Measurements from ENCODE around the gene SORBS1. TPM values are rescaled to one million over a fixed set of nuclear protein-coding genes. Genes with fewer than 3 reads are reported as not detected.

SORBS1 gene
- total and polyA plus RNA-seq, 9 of the 15 experiments (the other 6 are each of a cell fraction or from before 2014, with no cell fraction given) = 2.0 to 13.3 (median 6.5) TPM

GRCh38 chr10:95330966-95331453 lies 230.2 kb downstream of the SORBS1 start:
- Histone ChIP-seq H3K36me3 (ENCODE audit: control insufficient read depth, insufficient read depth, low read length) (no peaks in the 10 kb centered on the region), H3K27me3 (ENCODE audit: control insufficient read depth in 2 of 2, insufficient read depth in 2 of 2, low read length in 2 of 2) (no peaks in the 10 kb centered on the region), H3K4me1 (replicated peaks in 1 of 2; ENCODE audit: control insufficient read depth in 2 of 2, insufficient read depth in 2 of 2, low read length in 2 of 2) (peaks cover 4 to 14% of the 10 kb centered on the region in 2 experiments; a peak in 3 of 5 replicates), H3K9me1 (ENCODE audit: control insufficient read depth, insufficient read depth, low read length) (no peaks in the 10 kb centered on the region), H3K27ac (ENCODE audit: extremely low read depth, low read depth, low read length) (no peak overlapping the region), H3K9me3 (replicated peaks; ENCODE audit: control insufficient read depth, insufficient read depth, low read depth, low read length) (no peaks in the 10 kb centered on the region), H2AFZ (ENCODE audit: low read depth, low read length) (no peak overlapping the region), H3K9ac (ENCODE audit: insufficient read depth in 1 of 2, low read depth in 2 of 2, low read length in 2 of 2) (no peak overlapping the region), H3K4me3 (no peak overlapping the region), H3K4me2 (ENCODE audit: insufficient read depth, low read length) (no peak overlapping the region), H3K79me2 (ENCODE audit: control insufficient read depth, insufficient read depth, low read length) (no peaks in the 10 kb centered on the region), H4K20me1 (replicated peaks; ENCODE audit: control insufficient read depth, insufficient read depth, low read length) (no peaks in the 10 kb centered on the region)
- no peak for ATAC-seq
- in situ Hi-C loops (cut with MboI) (no loop called here), intact Hi-C loops (cut with micrococcal nuclease) (no loop called here)
- no peak for DNase-seq (ENCODE audit: extremely low read depth in 1 of 4, low spot score in 3 of 4)
- FAIRE-seq = no peak
- no TSS peak for BruUV-seq (replicated peaks)
- 71% methylated on average over 1 of the region's 1 CpG for WGBS (ENCODE audit: insufficient coverage, low coverage, missing lambda C conversion rate)
- ChIA-PET POLR2A (interaction anchor here (0.6 kb wide), 1 partner anchor 50 kb away, joined by 3 read pairs; no protein-coding TSS in a partner anchor), CTCF (ENCODE audit: low intra/inter-chr PET ratio) (no interaction called here)
- TF ChIP-seq ZNF140 (CRISPR knock-in tag; IDR thresholded peaks at IDR 0.05) (no peak), ELF4 (CRISPR knock-in tag; IDR thresholded peaks at IDR 0.05) (no peak), SAP30 (IDR thresholded peaks at IDR 0.05; ENCODE audit: borderline replicate concordance, insufficient read depth, low read depth, low read length, poor library complexity, severe bottlenecking) (no peak)

- ChIA-PET POLR2A (no interaction called here), CTCF (ENCODE audit: low intra/inter-chr PET ratio) (no interaction called here)
- FAIRE-seq (no peak), DNase-seq (ENCODE audit: extremely low read depth in 1 of 4, low spot score in 3 of 4) (no peak), ATAC-seq (no peak)
- Histone ChIP-seq H3K27ac (ENCODE audit: extremely low read depth, low read depth, low read length) (no peak overlapping the region), H3K9ac (ENCODE audit: insufficient read depth in 1 of 2, low read depth in 2 of 2, low read length in 2 of 2) (no peak overlapping the region), H3K9me1 (ENCODE audit: control insufficient read depth, insufficient read depth, low read length) (peaks cover 2% of the 10 kb centered on the region), H3K27me3 (ENCODE audit: control insufficient read depth in 2 of 2, insufficient read depth in 2 of 2, low read length in 2 of 2) (no peaks in the 10 kb centered on the region), H2AFZ (ENCODE audit: low read depth, low read length) (no peak overlapping the region), H3K79me2 (ENCODE audit: control insufficient read depth, insufficient read depth, low read length) (no peaks in the 10 kb centered on the region), H3K4me2 (ENCODE audit: insufficient read depth, low read length) (no peak overlapping the region), H4K20me1 (replicated peaks; ENCODE audit: control insufficient read depth, insufficient read depth, low read length) (no peaks in the 10 kb centered on the region), H3K9me3 (replicated peaks; ENCODE audit: control insufficient read depth, insufficient read depth, low read depth, low read length) (no peaks in the 10 kb centered on the region), H3K36me3 (ENCODE audit: control insufficient read depth, insufficient read depth, low read length) (no peaks in the 10 kb centered on the region), H3K4me1 (replicated peaks in 1 of 2; ENCODE audit: control insufficient read depth in 2 of 2, insufficient read depth in 2 of 2, low read length in 2 of 2) (peaks cover 11 to 16% of the 10 kb centered on the region in 2 experiments; a peak in 4 of 5 replicates), H3K4me3 (no peak overlapping the region)
- intact Hi-C loops (cut with micrococcal nuclease) = no loop called here
- BruUV-seq (replicated peaks) = no TSS peak
- in situ Hi-C loops (cut with MboI) = no loop called here
- 61% methylated on average over 7 of the region's 9 CpGs for WGBS (ENCODE audit: insufficient coverage, low coverage, missing lambda C conversion rate)
- TF ChIP-seq KDM1A (IDR thresholded peaks at IDR 0.05) (no peak), CHD4 (IDR thresholded peaks at IDR 0.05; ENCODE audit: insufficient read depth, insufficient replicate concordance, low read depth, low read length, poor library complexity, severe bottlenecking) (no peak), POU5F1 (IDR thresholded peaks at IDR 0.05; ENCODE audit: borderline replicate concordance, low read depth, low read length, partially characterized antibody) (no peak), ZKSCAN3 (CRISPR knock-in tag; IDR thresholded peaks at IDR 0.05) (no peak), SOX6 (IDR thresholded peaks at IDR 0.05) (no peak), SRSF1 (IDR thresholded peaks at IDR 0.05; ENCODE audit: low read depth, low read length) (no peak), ZNF507 (tag; conservative IDR thresholded peaks at IDR 0.05) (no peak), TCFL5 (CRISPR knock-in tag; conservative IDR thresholded peaks at IDR 0.05) (no peak), STAT5B (CRISPR knock-in tag; IDR thresholded peaks at IDR 0.05) (no peak)
These were observed 231.9 kb downstream of the SORBS1 start for GRCh38 chr10:95329296-95329695.
